Measurements from ENCODE around the gene MCC.

MCC gene

DNA sequence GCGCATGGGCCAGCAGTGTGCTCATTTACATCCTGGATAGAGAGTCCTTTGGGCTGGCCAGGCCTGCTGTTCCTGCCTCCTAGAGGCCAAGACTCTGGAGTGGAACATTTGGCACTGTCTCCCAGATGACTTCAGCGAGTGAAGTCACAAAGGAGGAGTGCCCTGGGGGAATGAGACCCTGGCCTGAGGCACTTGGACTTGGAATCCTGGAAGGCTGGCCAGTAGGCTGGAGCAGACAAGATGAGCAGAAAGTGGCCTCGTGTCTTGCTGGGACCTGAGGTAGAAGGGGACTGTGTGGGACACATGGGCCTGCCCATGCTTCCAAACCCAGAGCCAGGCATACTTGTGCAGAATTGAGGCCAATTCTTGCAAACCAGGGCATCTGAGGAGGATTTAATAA, 53.4 kb downstream of the MCC start, which contains the start of gene TSSK1B:
Gene TSSK1B (minus strand): TSS at position 101 of the 400 bp plus-strand sequence. CDS start 150 bp downstream, outside the sequence.
- TF ChIP-seq, protein P1, sequence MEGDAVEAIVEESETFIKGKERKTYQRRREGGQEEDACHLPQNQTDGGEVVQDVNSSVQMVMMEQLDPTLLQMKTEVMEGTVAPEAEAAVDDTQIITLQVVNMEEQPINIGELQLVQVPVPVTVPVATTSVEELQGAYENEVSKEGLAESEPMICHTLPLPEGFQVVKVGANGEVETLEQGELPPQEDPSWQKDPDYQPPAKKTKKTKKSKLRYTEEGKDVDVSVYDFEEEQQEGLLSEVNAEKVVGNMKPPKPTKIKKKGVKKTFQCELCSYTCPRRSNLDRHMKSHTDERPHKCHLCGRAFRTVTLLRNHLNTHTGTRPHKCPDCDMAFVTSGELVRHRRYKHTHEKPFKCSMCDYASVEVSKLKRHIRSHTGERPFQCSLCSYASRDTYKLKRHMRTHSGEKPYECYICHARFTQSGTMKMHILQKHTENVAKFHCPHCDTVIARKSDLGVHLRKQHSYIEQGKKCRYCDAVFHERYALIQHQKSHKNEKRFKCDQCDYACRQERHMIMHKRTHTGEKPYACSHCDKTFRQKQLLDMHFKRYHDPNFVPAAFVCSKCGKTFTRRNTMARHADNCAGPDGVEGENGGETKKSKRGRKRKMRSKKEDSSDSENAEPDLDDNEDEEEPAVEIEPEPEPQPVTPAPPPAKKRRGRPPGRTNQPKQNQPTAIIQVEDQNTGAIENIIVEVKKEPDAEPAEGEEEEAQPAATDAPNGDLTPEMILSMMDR (IDR thresholded peaks at IDR 0.05; ENCODE audit: low read depth, low read length): no peak
- DNase-seq (ENCODE audit: low read depth in 2 of 2): no peak
- no peak within 1 kb of the TSS for H3K4me3 ChIP-seq (replicated peaks in 1 of 2; ENCODE audit: low read depth in 2 of 2, low read length in 2 of 2)

DNA sequence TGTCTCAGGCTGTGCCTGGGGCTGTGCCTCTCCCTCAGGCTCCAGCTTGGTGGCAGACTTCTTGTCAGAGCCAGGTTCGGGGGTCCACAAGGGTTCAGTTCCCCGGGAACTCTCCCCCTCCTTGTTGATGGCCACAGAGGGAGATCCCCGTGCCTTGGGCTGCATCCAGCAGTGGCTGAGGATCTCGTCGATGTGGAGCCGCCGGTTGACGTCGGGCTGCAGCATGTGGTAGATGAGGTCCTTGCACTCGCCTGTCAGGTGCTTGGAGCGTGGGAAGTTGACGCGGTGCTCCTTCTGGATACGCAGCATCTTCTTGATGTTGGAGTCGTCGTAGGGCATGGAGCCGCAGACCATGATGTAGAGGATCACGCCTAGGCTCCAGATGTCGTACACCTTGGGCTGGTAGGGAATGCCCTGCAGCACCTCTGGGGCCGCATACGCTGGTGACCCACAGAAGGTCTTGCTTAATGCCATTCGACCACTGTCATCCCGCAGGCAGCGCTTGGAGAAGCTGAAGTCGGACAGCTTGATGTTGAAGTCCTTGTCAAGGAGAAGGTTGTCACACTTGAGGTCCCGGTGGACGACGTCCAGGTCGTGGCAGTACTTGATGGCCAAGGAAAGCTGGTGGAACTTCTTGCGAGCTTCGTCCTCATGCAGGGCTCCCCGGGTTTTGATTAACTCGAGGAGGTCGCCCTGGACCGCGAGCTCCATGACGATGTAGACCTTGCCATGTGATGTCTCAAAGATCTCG, 54.2 kb downstream of the MCC start:
- DNase-seq (ENCODE audit: low read depth in 2 of 2): no peak
- TF ChIP-seq, protein P1 (IDR thresholded peaks at IDR 0.05; ENCODE audit: low read depth, low read length): no peak
- no peak overlapping the region for H3K4me3 ChIP-seq (replicated peaks in 1 of 2; ENCODE audit: low read depth in 2 of 2, low read length in 2 of 2)

DNA sequence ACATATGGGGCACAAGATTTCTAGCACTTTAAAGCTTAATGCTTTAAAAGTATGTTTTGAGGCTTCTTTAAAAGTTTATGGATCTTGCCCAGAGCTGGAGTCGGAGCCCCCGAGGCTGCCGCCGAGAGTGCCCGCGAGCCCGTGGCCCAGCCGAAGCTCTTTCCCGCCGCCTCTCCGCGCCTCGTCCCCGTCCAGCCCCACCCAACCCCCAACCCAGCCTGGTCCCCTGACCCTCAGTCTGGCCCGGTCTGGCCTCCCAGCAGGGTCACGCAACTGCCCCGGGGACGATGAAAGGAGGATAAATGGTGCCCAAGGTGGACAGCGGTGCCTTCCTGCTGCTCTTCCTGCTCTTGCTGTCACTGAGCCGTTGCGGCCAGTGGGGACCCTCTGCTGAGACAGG, 55.2 kb downstream of the MCC start:
- DNase-seq (ENCODE audit: low read depth in 2 of 2): no peak
- TF ChIP-seq, protein P1 (IDR thresholded peaks at IDR 0.05; ENCODE audit: low read depth, low read length): no peak
- no peak overlapping the region for H3K4me3 ChIP-seq (replicated peaks in 1 of 2; ENCODE audit: low read depth in 2 of 2, low read length in 2 of 2)

DNA sequence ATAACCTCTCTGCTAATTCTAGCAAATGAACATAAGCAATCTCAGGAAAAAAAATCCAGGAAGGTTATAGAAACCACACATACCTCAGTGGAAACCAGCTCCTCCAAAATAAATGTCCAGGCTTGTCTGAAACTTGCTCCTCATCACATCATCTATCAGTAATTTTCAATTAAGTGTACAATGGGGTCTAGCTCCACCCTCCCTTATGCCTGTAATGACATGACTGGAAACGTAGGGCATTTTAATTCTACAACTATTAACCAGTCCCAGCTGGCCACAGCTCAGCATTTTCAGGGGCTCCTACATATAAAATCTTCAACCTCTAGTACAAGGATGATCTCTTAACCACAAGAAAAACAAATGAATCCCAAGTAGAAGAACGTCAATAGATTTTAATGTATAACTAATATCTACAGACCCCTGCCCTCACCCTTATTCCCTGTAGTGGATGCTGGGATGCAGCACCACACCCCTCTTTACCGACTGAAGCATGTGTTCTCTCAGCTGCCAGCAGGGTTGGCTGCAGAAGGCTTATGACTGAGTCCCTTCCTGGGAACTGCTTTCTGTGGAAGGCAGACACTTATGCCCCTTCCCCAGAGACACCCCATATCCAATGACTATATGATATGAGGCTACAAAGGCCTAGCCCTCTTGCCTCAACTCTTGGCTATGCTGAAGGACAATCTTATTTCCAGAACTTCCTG, 60.2 kb downstream of the MCC start:
- H3K4me3 ChIP-seq (replicated peaks in 1 of 2; ENCODE audit: low read depth in 2 of 2, low read length in 2 of 2): no peak overlapping the region
- TF ChIP-seq, protein P1 (IDR thresholded peaks at IDR 0.05; ENCODE audit: low read depth, low read length): no peak
- DNase-seq (ENCODE audit: low read depth in 2 of 2): no peak

DNA sequence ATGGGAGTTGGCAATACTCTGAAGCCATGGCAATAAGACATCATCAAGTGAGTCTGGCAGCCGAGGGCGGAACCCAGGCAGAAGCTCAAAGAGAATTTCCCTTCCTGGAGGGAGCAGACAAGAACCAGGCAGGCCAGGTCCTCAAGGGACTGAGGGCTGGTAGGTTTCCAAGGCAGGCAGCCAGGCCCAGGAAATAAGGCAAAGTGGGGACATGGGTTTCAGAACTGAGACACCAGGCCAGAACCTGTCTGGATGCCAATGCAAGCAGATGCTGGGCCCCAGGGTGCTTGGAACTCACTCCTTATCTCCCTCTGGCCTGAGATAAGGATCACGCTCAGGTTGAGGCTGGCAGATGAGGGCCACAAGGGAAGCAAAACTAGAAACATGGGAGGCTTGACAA, 62.3 kb downstream of the MCC start:
- DNase-seq (ENCODE audit: low read depth in 2 of 2): peak in 1 of 2 donors; percentile 20
- no peak overlapping the region for H3K4me3 ChIP-seq (replicated peaks in 1 of 2; ENCODE audit: low read depth in 2 of 2, low read length in 2 of 2)
- TF ChIP-seq, protein P1 (IDR thresholded peaks at IDR 0.05; ENCODE audit: low read depth, low read length): no peak

DNA sequence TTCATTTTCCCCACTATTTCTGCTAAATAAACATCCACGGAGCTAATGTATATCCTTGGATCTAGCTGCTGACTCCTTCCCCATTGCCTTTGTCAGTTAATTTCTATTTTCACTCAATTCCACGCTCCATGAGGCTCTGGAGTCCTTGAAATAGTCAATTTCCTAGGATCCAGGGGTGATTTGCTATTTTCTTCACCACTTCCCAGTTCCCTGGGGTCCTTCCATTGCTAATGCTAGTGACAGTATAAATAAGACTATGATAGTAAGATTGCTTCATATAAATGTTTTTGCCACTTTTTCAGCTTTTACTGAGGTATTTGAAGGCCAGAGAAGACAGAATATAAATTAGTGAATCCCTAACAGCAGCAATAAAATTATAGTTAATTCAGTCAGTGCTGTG, 66.6 kb downstream of the MCC start:
- DNase-seq (ENCODE audit: low read depth in 2 of 2): no peak
- TF ChIP-seq, protein P1 (IDR thresholded peaks at IDR 0.05; ENCODE audit: low read depth, low read length): no peak
- H3K4me3 ChIP-seq (replicated peaks in 1 of 2; ENCODE audit: low read depth in 2 of 2, low read length in 2 of 2): no peak overlapping the region

Measured in cardiac fibroblast (primary cell).